CD8-positive, alpha-beta memory T cell (primary cell): ENCODE data around the gene C18orf63. TPM values are rescaled to one million over a fixed set of nuclear protein-coding genes. Genes with fewer than 3 reads are reported as not detected.

Experiments
- polyA plus RNA-seq: library from polyadenylated mRNA; unstranded; fragments of 300-500 nt; fragmentation: Illumina TruSeq; gene quantifications from one replicate; pipeline ENCODE4 v1.2.3, GENCODE V29; 2021
- total RNA-seq, 2 experiments: library from RNA; stranded (reverse); gene quantifications; one replicate each; pipeline ENCODE4 v1.2.3, GENCODE V29; 2021

Gene C18orf63
- total and polyA plus RNA-seq, 3 experiments from 2014 or later: not detected

Other genes starting within 250 kb of the C18orf63 start
- gene FBXO15, start 168.0 kb upstream of the C18orf63 start, total RNA-seq: under 1 TPM; 0.55 to 0.77 TPM
- gene FBXO15, start 168.0 kb upstream of the C18orf63 start, polyA plus RNA-seq: 1.3 TPM
- gene TIMM21, start 167.3 kb upstream of the C18orf63 start, total RNA-seq: 10 to 100 TPM; 59.4 to 59.8 TPM
- 21.9 TPM for gene TIMM21, start 167.3 kb upstream of the C18orf63 start, polyA plus RNA-seq
- gene CYB5A, start 23.9 kb upstream of the C18orf63 start, total RNA-seq: 10 to 100 TPM; 70.3 to 77.7 TPM
- gene CYB5A, start 23.9 kb upstream of the C18orf63 start, polyA plus RNA-seq: 87.8 TPM
- gene DIPK1C, start 141.5 kb downstream of the C18orf63 start, total RNA-seq: not detected
- not detected for gene DIPK1C, start 141.5 kb downstream of the C18orf63 start, polyA plus RNA-seq
- 100 to 1,000 TPM; 206 to 213 TPM for gene CNDP2, start 180.5 kb downstream of the C18orf63 start, total RNA-seq
- gene CNDP2, start 180.5 kb downstream of the C18orf63 start, polyA plus RNA-seq: 121 TPM
- gene CNDP1, start 218.7 kb downstream of the C18orf63 start, total RNA-seq: under 1 TPM in 1 of 2 experiments, not detected in 1; 0.09 TPM
- gene CNDP1, start 218.7 kb downstream of the C18orf63 start, polyA plus RNA-seq: not detected